HepG2 (cell line): Measurements from ENCODE around the gene SUN1.

Experiments used
- POGZ ChIP-seq: sonication (generic); formaldehyde crosslinking; IDR thresholded peaks from 2 replicates; pipeline ENCODE4 v1.4.0; 2020; ENCODE audit warnings: mild to moderate bottlenecking, missing genetic modification reagents
- RAD21 ChIP-seq: fragments of 450-650 bp; formaldehyde crosslinking; IDR thresholded peaks from 2 replicates; pipeline ENCODE4 v1.5.0; 2020; ENCODE audit warnings: mild to moderate bottlenecking
- SP1 ChIP-seq, 2 experiments: fragments of 450-650 bp in 1 of 2; sonication (generic) in 1 of 2; formaldehyde crosslinking in 1 of 2; IDR thresholded peaks; 2 replicates each; pipeline versions ENCODE4 v1.4.0 to v1.6.1; 2016 to 2020; ENCODE audit warnings: missing genetic modification reagents in 1 of 2
- ZNF550 ChIP-seq: sonication (generic); formaldehyde crosslinking; IDR thresholded peaks from 2 replicates; pipeline ENCODE4 v1.4.0; 2020; ENCODE audit warnings: mild to moderate bottlenecking, missing genetic modification reagents, borderline replicate concordance
- TF ChIP-seq, protein P1 (sequence below): sonication (generic); formaldehyde crosslinking; IDR thresholded peaks from 2 replicates; pipeline ENCODE4 v1.4.0; 2020; ENCODE audit warnings: missing genetic modification reagents, borderline replicate concordance

DNA sequence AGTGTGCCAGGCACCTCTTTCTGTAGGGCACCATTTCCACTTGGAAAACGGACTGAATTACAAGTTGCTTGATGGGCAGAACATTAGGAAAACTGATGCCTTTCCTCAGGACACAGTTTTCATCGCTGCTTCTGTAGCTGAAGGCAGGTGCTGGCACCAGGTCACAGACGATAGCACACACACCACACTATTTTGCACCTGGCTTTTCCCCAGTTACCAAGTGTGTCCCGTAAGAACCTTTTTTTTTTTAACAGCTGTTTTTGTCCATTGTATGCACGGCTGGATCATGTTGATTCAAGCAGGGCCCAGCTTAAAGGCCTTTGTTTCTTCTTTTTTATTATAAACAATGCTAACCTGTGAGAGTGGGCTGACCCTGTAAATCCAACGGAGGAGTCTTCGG, 42.8 kb downstream of the SUN1 start:
- TF ChIP-seq SP1 (IDR thresholded peaks at IDR 0.05) (no peak), SP1 (CRISPR knock-in tag; IDR thresholded peaks at IDR 0.05) (no peak), POGZ (CRISPR knock-in tag) (no peak), ZNF550 (CRISPR knock-in tag) (no peak), RAD21 (CRISPR knock-in tag) (no peak)
- TF ChIP-seq, protein P1, sequence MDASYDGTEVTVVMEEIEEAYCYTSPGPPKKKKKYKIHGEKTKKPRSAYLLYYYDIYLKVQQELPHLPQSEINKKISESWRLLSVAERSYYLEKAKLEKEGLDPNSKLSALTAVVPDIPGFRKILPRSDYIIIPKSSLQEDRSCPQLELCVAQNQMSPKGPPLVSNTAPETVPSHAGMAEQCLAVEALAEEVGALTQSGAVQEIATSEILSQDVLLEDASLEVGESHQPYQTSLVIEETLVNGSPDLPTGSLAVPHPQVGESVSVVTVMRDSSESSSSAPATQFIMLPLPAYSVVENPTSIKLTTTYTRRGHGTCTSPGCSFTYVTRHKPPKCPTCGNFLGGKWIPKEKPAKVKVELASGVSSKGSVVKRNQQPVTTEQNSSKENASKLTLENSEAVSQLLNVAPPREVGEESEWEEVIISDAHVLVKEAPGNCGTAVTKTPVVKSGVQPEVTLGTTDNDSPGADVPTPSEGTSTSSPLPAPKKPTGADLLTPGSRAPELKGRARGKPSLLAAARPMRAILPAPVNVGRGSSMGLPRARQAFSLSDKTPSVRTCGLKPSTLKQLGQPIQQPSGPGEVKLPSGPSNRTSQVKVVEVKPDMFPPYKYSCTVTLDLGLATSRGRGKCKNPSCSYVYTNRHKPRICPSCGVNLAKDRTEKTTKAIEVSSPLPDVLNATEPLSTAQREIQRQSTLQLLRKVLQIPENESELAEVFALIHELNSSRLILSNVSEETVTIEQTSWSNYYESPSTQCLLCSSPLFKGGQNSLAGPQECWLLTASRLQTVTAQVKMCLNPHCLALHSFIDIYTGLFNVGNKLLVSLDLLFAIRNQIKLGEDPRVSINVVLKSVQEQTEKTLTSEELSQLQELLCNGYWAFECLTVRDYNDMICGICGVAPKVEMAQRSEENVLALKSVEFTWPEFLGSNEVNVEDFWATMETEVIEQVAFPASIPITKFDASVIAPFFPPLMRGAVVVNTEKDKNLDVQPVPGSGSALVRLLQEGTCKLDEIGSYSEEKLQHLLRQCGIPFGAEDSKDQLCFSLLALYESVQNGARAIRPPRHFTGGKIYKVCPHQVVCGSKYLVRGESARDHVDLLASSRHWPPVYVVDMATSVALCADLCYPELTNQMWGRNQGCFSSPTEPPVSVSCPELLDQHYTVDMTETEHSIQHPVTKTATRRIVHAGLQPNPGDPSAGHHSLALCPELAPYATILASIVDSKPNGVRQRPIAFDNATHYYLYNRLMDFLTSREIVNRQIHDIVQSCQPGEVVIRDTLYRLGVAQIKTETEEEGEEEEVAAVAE (CRISPR knock-in tag) = no peak
